Lower lobe of right lung (tissue), 2 donors: ENCODE data around the gene PTPN4. TPM values are rescaled to one million over a fixed set of nuclear protein-coding genes. Genes with fewer than 3 reads are reported as not detected.
A peak's percentile ranks its signal among the peaks of the same experiment; 100 is the strongest.

Experiments used
- ATAC-seq, 2 donors: fragments of 200-7000 bp; cut with Tn5 transposase; one replicate each; pipeline ENCODE4 v1.9.1; 2020 to 2022; ENCODE audit warnings: mild to moderate bottlenecking in 2 of 2, moderate library complexity in 2 of 2
- DNase-seq: peaks from one replicate; pipeline ENCODE4 v3.0.0-alpha.2; 2020
- H3K27ac ChIP-seq: fragments of 200-600 bp; one replicate; pipeline ENCODE4 v1.8.0; 2022
- H3K27me3 ChIP-seq: fragments of 200-600 bp; one replicate; pipeline ENCODE4 v1.8.0; 2022; ENCODE audit warnings: low read depth
- H3K36me3 ChIP-seq: fragments of 200-600 bp; one replicate; pipeline ENCODE4 v1.8.0; 2022; ENCODE audit warnings: mild to moderate bottlenecking
- H3K4me1 ChIP-seq: fragments of 200-600 bp; one replicate; pipeline ENCODE4 v1.8.0; 2022
- H3K4me3 ChIP-seq: fragments of 200-600 bp; one replicate; pipeline ENCODE4 v1.8.0; 2022; ENCODE audit warnings: mild to moderate bottlenecking
- H3K9me3 ChIP-seq: fragments of 200-600 bp; one replicate; pipeline ENCODE4 v1.8.0; 2022
- CTCF ChIP-seq: fragments of 200-600 bp; IDR thresholded peaks from one replicate; pipeline ENCODE4 v1.8.0; 2022; ENCODE audit warnings: antibody characterized with exemption, mild to moderate bottlenecking
- intact Hi-C: fragments of 100-400 bp; cut with DNase I; formaldehyde crosslinking; loops from one replicate; pipeline ENCODE4 v1.11.0; 2022
- total RNA-seq: library from RNA; stranded (reverse); fragmentation: NEBNext Ultra II Directional; extraction: Animal tissue kit (Norgen Biotek cat#: 25700); gene quantifications from one replicate; pipeline ENCODE4 v1.2.1, GENCODE V29; 2021
- donor health status: DM: no; HTN: yes; CAD: no; lungs with severe emphysema.

PTPN4 gene
- total RNA-seq, 1 donor from 2014 or later, result 44.5 TPM

DNA sequence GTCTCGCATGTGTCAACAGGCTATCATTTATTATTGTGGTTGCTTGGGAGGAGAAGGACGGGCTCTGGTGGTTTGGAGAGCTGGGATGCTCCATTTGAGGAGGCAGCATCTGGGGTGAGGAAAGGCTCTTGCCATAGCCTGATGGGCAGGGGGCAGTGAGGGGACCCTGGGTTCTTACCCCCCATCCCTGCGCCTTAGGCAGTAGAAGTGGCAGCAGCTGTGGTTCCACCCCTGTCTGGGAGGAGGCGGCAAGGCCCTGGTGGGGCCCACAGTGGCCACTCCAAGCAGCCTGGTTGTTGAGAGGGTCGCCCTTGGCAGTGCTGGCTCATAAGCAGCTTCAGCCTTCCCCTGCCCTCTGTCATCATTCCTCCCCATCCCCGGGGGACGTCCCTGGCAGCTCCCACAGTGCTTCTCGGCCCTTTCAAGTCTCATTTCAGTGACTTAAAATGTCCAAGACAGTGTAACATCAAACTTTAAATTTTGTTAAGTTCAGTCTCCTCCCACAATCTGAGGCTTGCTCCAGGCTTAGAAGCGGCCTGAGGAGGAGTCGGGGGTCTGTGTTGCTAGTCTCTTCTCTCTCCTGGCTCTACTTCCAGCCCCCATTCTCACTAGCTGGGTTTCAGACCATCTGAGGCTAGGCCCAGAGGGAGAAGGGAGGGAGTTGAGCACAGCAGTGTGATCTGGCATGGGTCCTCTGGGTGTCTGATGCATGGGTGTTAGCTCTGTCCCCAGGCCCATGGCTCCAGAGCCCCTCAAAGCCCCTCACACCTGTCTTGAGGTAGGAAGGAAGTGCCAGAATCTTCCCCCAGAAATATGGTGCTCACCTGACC is 34.9 kb upstream of the PTPN4 start:
- H3K4me1 ChIP-seq, result no peaks in the 10 kb centered on the region
- peak in 1 of 2 donors; percentile 40 for ATAC-seq
- no peak overlapping the region for H3K27ac ChIP-seq
- no peaks in the 10 kb centered on the region for H3K27me3 ChIP-seq
- no peaks in the 10 kb centered on the region for H3K9me3 ChIP-seq
- H3K36me3 ChIP-seq, result no peaks in the 10 kb centered on the region
- no peak overlapping the region for H3K4me3 ChIP-seq
- intact Hi-C loops, result no loop called here
- no peak for TF ChIP-seq CTCF
- no peak for DNase-seq

- H3K9me3 ChIP-seq, result no peaks in the 10 kb centered on the region
- H3K27me3 ChIP-seq, result no peaks in the 10 kb centered on the region
- DNase-seq, result no peak
- H3K4me1 ChIP-seq, result no peaks in the 10 kb centered on the region
- no peak overlapping the region for H3K27ac ChIP-seq
- ATAC-seq, result peak in 1 of 2 donors; percentile 46
- intact Hi-C loops, result no loop called here
- no peaks in the 10 kb centered on the region for H3K36me3 ChIP-seq
- no peak overlapping the region for H3K4me3 ChIP-seq
- no peak for TF ChIP-seq CTCF
Measured at GRCh38 chr2:119727493-119727892, 32.2 kb upstream of the PTPN4 start.

GRCh38 chr2:119728421-119728820 is 31.3 kb upstream of the PTPN4 start:
- H3K36me3 ChIP-seq, result no peaks in the 10 kb centered on the region
- TF ChIP-seq CTCF, result no peak
- H3K27me3 ChIP-seq, result no peaks in the 10 kb centered on the region
- intact Hi-C loops, result no loop called here
- peak; percentile 38 to 48 for ATAC-seq
- H3K9me3 ChIP-seq, result no peaks in the 10 kb centered on the region
- no peak overlapping the region for H3K4me3 ChIP-seq
- H3K27ac ChIP-seq, result no peak overlapping the region
- H3K4me1 ChIP-seq, result no peaks in the 10 kb centered on the region
- no peak for DNase-seq

- H3K4me1 ChIP-seq, result no peaks in the 10 kb centered on the region
- peak; percentile 74 to 83 for ATAC-seq
- H3K36me3 ChIP-seq, result no peaks in the 10 kb centered on the region
- H3K9me3 ChIP-seq, result no peaks in the 10 kb centered on the region
- no peak overlapping the region for H3K4me3 ChIP-seq
- intact Hi-C loops, result no loop called here
- H3K27ac ChIP-seq, result no peak overlapping the region
- DNase-seq, result peak; percentile 65
- TF ChIP-seq CTCF, result no peak
- H3K27me3 ChIP-seq, result no peaks in the 10 kb centered on the region
Measured at GRCh38 chr2:119730671-119731177, 29.0 kb upstream of the PTPN4 start.

- intact Hi-C loops, result no loop called here
- H3K36me3 ChIP-seq, result no peaks in the 10 kb centered on the region
Measured at GRCh38 chr2:119731983-119732382, 27.7 kb upstream of the PTPN4 start.

More at GRCh38 chr2:119731983-119732382, 27.7 kb upstream of the PTPN4 start:
- H3K27me3 ChIP-seq, result no peaks in the 10 kb centered on the region
- no peak for DNase-seq
- H3K27ac ChIP-seq, result no peak overlapping the region
- TF ChIP-seq CTCF, result no peak
- H3K9me3 ChIP-seq, result no peaks in the 10 kb centered on the region
- ATAC-seq, result no peak
- H3K4me3 ChIP-seq, result no peak overlapping the region
- no peaks in the 10 kb centered on the region for H3K4me1 ChIP-seq
